PC-3 (cell line): ENCODE measurements around the gene ETV5.

ENCODE experiments used
- EZH2phosphoT487 ChIP-seq: fragments of 300-600 bp; sonication (generic); IDR thresholded peaks from 2 replicates; pipeline ENCODE4 v1.6.1; 2018; ENCODE audit warnings: mild to moderate bottlenecking, antibody characterized with exemption, low read length, borderline replicate concordance
- TF ChIP-seq, protein P1 (sequence below): fragments of 300-600 bp; sonication (generic); conservative IDR thresholded peaks from 2 replicates; pipeline ENCODE4 v1.5.1; 2017; ENCODE audit warnings: antibody characterized with exemption, low read depth, mild to moderate bottlenecking, low read length

- TF ChIP-seq, protein P1, sequence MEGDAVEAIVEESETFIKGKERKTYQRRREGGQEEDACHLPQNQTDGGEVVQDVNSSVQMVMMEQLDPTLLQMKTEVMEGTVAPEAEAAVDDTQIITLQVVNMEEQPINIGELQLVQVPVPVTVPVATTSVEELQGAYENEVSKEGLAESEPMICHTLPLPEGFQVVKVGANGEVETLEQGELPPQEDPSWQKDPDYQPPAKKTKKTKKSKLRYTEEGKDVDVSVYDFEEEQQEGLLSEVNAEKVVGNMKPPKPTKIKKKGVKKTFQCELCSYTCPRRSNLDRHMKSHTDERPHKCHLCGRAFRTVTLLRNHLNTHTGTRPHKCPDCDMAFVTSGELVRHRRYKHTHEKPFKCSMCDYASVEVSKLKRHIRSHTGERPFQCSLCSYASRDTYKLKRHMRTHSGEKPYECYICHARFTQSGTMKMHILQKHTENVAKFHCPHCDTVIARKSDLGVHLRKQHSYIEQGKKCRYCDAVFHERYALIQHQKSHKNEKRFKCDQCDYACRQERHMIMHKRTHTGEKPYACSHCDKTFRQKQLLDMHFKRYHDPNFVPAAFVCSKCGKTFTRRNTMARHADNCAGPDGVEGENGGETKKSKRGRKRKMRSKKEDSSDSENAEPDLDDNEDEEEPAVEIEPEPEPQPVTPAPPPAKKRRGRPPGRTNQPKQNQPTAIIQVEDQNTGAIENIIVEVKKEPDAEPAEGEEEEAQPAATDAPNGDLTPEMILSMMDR, result no peak
- TF ChIP-seq EZH2phosphoT487, result no peak
These were observed 27.2 kb downstream of the ETV5 start for GRCh38 chr3:186081678-186082077.
